IPS-18a (cell line): ENCODE results near the gene OR2F1.

ENCODE experiments used
- H3K27ac ChIP-seq: one replicate; pipeline ENCODE4 v1.5.1; 2013; ENCODE audit warnings: low read length
- H3K27me3 ChIP-seq: one replicate; pipeline ENCODE4 v1.6.1; 2013; ENCODE audit warnings: mild to moderate bottlenecking, low read length; ENCODE audit not compliant: control insufficient read depth, insufficient read depth
- H3K36me3 ChIP-seq: one replicate; pipeline ENCODE4 v1.6.1; 2013; ENCODE audit warnings: low read depth, low read length; ENCODE audit not compliant: control insufficient read depth
- H3K4me1 ChIP-seq: one replicate; pipeline ENCODE4 v1.6.1; 2013; ENCODE audit warnings: low read depth, low read length; ENCODE audit not compliant: control insufficient read depth
- H3K4me3 ChIP-seq: one replicate; pipeline ENCODE4 v1.5.1; 2013; ENCODE audit warnings: low read length
- H3K9ac ChIP-seq: one replicate; pipeline ENCODE4 v1.6.1; 2013; ENCODE audit warnings: mild to moderate bottlenecking, low read length, moderate library complexity
- H3K9me3 ChIP-seq: one replicate; pipeline ENCODE4 v1.6.1; 2013; ENCODE audit warnings: low read depth, low read length; ENCODE audit not compliant: control insufficient read depth

OR2F1 gene

GRCh38 chr7:143954544-143954943 lies at the start of gene OR2F1:
Gene OR2F1, plus strand, starts transcription at chr7:143954844. Its CDS starts 5,127 bp downstream, at chr7:143959971.
- no peak within 1 kb of the TSS for H3K27ac ChIP-seq
- H3K27me3 ChIP-seq, result no peaks in the 10 kb centered on the region
- H3K4me3 ChIP-seq, result no peak within 1 kb of the TSS
- H3K36me3 ChIP-seq, result no peaks in the 10 kb centered on the region
- H3K4me1 ChIP-seq, result peaks cover 8% of the 10 kb centered on the region
- H3K9ac ChIP-seq, result no peak within 1 kb of the TSS
- H3K9me3 ChIP-seq, result no peaks in the 10 kb centered on the region

GRCh38 chr7:143905509-143905908 lies 49.1 kb upstream of the OR2F1 start:
- no peak overlapping the region for H3K27ac ChIP-seq
- H3K4me3 ChIP-seq, result no peak overlapping the region
- H3K36me3 ChIP-seq, result no peaks in the 10 kb centered on the region
- peaks cover 23% of the 10 kb centered on the region for H3K4me1 ChIP-seq
- H3K27me3 ChIP-seq, result peaks cover 6% of the 10 kb centered on the region
- H3K9me3 ChIP-seq, result no peaks in the 10 kb centered on the region
- no peak overlapping the region for H3K9ac ChIP-seq

GRCh38 chr7:143906151-143906550 lies 48.5 kb upstream of the OR2F1 start:
- Histone ChIP-seq H3K9ac (no peak overlapping the region), H3K36me3 (no peaks in the 10 kb centered on the region), H3K27ac (no peak overlapping the region), H3K4me3 (no peak overlapping the region), H3K4me1 (peaks cover 19% of the 10 kb centered on the region), H3K27me3 (peaks cover 6% of the 10 kb centered on the region), H3K9me3 (no peaks in the 10 kb centered on the region)

DNA sequence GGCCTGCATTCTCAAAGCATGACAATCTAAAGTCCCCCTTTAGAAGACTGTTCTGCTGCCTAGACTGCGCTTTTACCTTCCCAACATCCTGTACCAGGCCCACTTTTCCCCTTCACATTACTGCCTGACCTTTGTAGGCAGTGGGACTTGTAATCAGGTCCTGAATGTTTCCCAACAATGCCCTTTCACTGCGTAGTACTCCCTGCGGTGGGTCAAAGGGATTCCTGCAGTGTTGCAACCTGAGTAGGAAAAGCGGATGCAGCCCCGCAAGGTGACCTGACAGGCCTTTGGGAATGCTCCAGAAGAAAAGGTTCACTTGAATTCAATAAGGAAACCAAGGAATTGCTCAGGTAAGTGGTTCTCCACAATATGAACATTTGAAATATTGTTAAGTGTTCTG lies 47.7 kb upstream of the OR2F1 start:
- Histone ChIP-seq H3K9ac (no peak overlapping the region), H3K9me3 (no peaks in the 10 kb centered on the region), H3K4me1 (peaks cover 19% of the 10 kb centered on the region), H3K4me3 (no peak overlapping the region), H3K27me3 (peaks cover 6% of the 10 kb centered on the region), H3K36me3 (no peaks in the 10 kb centered on the region), H3K27ac (no peak overlapping the region)

GRCh38 chr7:143908120-143908519 lies 46.5 kb upstream of the OR2F1 start:
- no peak overlapping the region for H3K9ac ChIP-seq

GRCh38 chr7:143909863-143910262 lies 44.8 kb upstream of the OR2F1 start:
- Histone ChIP-seq H3K27me3 (peaks cover 6% of the 10 kb centered on the region), H3K36me3 (no peaks in the 10 kb centered on the region), H3K27ac (no peak overlapping the region), H3K4me3 (no peak overlapping the region), H3K9me3 (no peaks in the 10 kb centered on the region), H3K9ac (no peak overlapping the region), H3K4me1 (peaks cover 19% of the 10 kb centered on the region)

More at GRCh38 chr7:143908120-143908519, 46.5 kb upstream of the OR2F1 start:
- Histone ChIP-seq H3K27me3 (peaks cover 6% of the 10 kb centered on the region), H3K9me3 (no peaks in the 10 kb centered on the region), H3K4me1 (peaks cover 19% of the 10 kb centered on the region), H3K36me3 (no peaks in the 10 kb centered on the region), H3K4me3 (no peak overlapping the region), H3K27ac (no peak overlapping the region)

DNA sequence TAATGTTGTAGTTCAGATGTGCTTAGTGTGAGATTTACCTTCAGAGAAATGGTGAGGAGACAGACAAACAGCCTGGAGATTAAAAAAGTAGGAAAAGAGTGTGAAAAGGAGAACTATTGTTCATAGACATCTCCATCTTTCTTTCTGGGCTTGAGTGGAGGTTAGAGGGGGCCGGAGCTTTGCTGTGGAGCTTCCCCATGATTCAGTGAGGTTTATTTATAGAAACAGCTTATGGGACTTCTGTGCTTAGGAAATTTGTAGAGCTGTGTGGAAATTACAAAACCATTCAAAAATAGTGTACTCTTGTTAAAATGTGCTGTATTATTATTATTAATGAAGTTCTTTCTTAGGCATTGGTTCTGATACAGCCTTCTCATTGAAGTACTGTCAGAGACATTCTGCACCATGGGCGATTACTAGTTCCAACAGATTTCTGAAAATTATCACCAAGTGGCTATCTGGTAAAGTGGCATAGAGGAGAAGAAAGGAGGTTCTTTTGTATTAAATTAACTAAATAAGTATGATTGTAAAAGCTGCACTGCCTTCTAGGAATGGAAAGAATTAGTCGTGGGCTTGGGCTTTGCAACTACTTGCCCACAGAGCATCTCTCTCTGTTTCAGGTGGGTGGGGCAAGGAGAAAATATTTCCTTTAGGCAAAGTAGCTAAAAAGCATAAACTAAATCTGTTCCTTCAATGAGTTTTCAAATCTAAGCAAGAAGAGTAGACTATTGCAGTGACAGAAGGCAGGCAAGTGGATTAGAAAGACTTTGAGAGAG lies 44.0 kb upstream of the OR2F1 start:
- H3K4me1 ChIP-seq, result peaks cover 12% of the 10 kb centered on the region
- H3K9ac ChIP-seq, result no peak overlapping the region
- H3K36me3 ChIP-seq, result no peaks in the 10 kb centered on the region
- no peak overlapping the region for H3K27ac ChIP-seq
- peaks cover under 1% of the 10 kb centered on the region for H3K27me3 ChIP-seq
- no peaks in the 10 kb centered on the region for H3K9me3 ChIP-seq
- no peak overlapping the region for H3K4me3 ChIP-seq

GRCh38 chr7:143913945-143914615 lies 40.6 kb upstream of the OR2F1 start:
- no peaks in the 10 kb centered on the region for H3K27me3 ChIP-seq
- no peak overlapping the region for H3K9ac ChIP-seq
- H3K4me1 ChIP-seq, result no peaks in the 10 kb centered on the region
- H3K4me3 ChIP-seq, result no peak overlapping the region
- H3K27ac ChIP-seq, result no peak overlapping the region
- H3K9me3 ChIP-seq, result no peaks in the 10 kb centered on the region
- H3K36me3 ChIP-seq, result no peaks in the 10 kb centered on the region

- no peaks in the 10 kb centered on the region for H3K36me3 ChIP-seq
Observed at GRCh38 chr7:143914938-143915652, 39.5 kb upstream of the OR2F1 start.

GRCh38 chr7:143924851-143925250 lies 29.8 kb upstream of the OR2F1 start:
- Histone ChIP-seq H3K4me3 (no peak overlapping the region), H3K9ac (no peak overlapping the region), H3K9me3 (no peaks in the 10 kb centered on the region), H3K27me3 (no peaks in the 10 kb centered on the region), H3K27ac (no peak overlapping the region), H3K4me1 (no peaks in the 10 kb centered on the region), H3K36me3 (no peaks in the 10 kb centered on the region)

More at GRCh38 chr7:143914938-143915652, 39.5 kb upstream of the OR2F1 start:
- Histone ChIP-seq H3K27ac (no peak overlapping the region), H3K9ac (no peak overlapping the region), H3K9me3 (no peaks in the 10 kb centered on the region), H3K4me1 (no peaks in the 10 kb centered on the region), H3K4me3 (no peak overlapping the region), H3K27me3 (no peaks in the 10 kb centered on the region)

DNA sequence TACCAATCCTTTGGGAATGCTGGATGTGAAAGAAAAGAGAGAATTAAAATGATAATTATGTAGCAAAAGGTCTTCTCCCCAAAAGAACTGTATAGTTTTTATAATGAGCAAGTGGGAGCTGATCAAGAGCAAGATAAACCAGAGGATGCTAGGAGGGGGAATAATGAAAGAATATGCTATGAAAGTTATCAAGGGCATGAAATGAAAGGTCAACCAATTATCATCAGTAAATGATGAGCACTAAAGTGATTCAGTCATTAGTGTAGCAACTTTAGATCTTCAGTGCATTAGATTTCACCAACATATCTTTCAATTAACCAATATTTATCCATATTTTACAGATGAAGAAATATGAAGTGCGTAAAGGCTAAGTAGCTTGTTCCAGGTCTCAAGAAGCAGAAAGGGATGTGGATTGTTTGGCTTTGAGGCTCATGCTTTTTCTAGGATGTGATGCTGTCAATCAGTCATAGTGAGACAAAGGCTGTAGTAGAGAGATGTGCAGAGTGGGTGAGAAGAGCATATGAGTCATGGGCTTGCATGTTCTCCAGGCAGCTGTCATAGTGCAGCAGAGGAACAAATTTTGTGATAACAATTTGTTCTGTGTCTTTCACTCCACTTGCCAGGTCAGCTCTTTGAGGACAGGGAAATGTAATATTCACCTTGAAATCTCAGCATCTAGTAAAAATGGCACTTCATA lies 25.3 kb upstream of the OR2F1 start:
- no peak overlapping the region for H3K27ac ChIP-seq
- H3K36me3 ChIP-seq, result no peaks in the 10 kb centered on the region
- H3K4me3 ChIP-seq, result no peak overlapping the region
- no peaks in the 10 kb centered on the region for H3K9me3 ChIP-seq
- H3K4me1 ChIP-seq, result no peaks in the 10 kb centered on the region
- H3K27me3 ChIP-seq, result no peaks in the 10 kb centered on the region
- no peak overlapping the region for H3K9ac ChIP-seq
